ENCODE data around the gene STX19. TPM values are rescaled to one million over a fixed set of nuclear protein-coding genes. Genes with fewer than 3 reads are reported as not detected.

The STX19 gene
- 0.13 TPM in 1 of 2 replicates, not detected in the other for total RNA-seq

GRCh38 chr3:94028093-94028837 is at the start of gene STX19:
Gene STX19, minus strand, starts transcription at chr3:94028597. Its CDS starts 13,328 bp downstream, at chr3:94015269.

GRCh38 chr3:94062513-94063404 is 34.4 kb upstream of the STX19 start, which contains the start of the genes DHFR2 and NSUN3:
Gene DHFR2, minus strand, starts transcription at chr3:94062916. Its CDS starts 1,405 bp downstream, at chr3:94061511.
Gene NSUN3, plus strand, starts transcription at chr3:94063061. Its CDS starts 66 bp downstream, at chr3:94063127.

GRCh38 chr3:93979850-93980676 is 48.3 kb downstream of the STX19 start, which contains the start of gene ARL13B:
Gene ARL13B, plus strand, starts transcription at chr3:93980155. Its CDS starts 269 bp downstream, at chr3:93980424.

GRCh38 chr3:93973131-93974126 is 55.0 kb downstream of the STX19 start, which contains the start of gene PROS1:
Gene PROS1, minus strand, starts transcription at chr3:93973896. Its CDS starts 147 bp downstream, at chr3:93973749.

Small RNAs within 50 kb of the gene (small RNA-seq; reads per million reads assigned to genes)
- gene RF00019: not detected
- not detected for gene RNU6-511P

Other genes with a start within 250 kb of the STX19 start
- gene PROS1, start 54.7 kb downstream of the STX19 start, total RNA-seq: 51.7 and 59.1 TPM in 2 replicates
- 13.5 and 18.5 TPM in 2 replicates for gene ARL13B, start 48.4 kb downstream of the STX19 start, total RNA-seq
- gene DHFR2, start 34.3 kb upstream of the STX19 start, total RNA-seq: 7.8 and 8.6 TPM in 2 replicates
- 16.5 and 18.3 TPM in 2 replicates for gene NSUN3, start 34.5 kb upstream of the STX19 start, total RNA-seq

Measured in articular chondrocyte of knee joint (primary cell).